ENCODE data around the gene SGIP1. TPM values are rescaled to one million over a fixed set of nuclear protein-coding genes. Genes with fewer than 3 reads are reported as not detected.
"Not testable (repeated sequence)": the region's sequence is repeated elsewhere in the genome, so short reads cannot be mapped to it uniquely, and the experiment has no call there.

The SGIP1 gene
- total RNA-seq, 1 experiment from 2014 or later = 1.6 TPM

DNA sequence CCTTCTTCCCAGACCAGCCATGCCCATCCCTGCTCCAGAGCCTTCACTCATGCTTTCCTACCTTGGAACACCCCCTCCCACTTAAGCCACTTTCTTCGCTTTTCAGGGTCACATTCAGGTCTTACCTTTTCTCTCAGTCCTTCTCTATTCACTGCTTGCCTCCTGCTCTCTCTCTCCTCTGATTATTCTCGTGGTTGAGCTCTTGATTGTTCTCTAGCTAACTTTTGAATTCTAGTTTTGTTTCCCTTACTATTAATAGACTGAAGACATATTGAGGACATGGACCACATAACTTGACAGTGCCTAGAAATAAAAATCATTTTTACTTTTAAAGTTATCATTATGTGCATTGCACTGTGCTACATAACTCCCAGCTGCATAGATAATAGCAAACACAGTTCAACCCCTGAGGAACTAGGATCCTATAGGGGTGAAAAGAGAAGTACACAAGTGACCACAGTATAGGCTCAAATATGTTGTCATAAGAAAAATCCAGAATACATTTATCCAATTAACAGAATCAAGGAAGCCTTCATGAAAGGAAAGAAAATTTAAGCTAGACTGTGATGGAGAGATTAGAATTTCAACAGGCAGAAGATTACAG lies 245.6 kb downstream of the SGIP1 start:
- TF ChIP-seq EZH2 (IDR thresholded peaks at IDR 0.05; ENCODE audit: borderline replicate concordance, low read depth, low read length, poor library complexity, severe bottlenecking) = no peak
- TF ChIP-seq, protein P1, sequence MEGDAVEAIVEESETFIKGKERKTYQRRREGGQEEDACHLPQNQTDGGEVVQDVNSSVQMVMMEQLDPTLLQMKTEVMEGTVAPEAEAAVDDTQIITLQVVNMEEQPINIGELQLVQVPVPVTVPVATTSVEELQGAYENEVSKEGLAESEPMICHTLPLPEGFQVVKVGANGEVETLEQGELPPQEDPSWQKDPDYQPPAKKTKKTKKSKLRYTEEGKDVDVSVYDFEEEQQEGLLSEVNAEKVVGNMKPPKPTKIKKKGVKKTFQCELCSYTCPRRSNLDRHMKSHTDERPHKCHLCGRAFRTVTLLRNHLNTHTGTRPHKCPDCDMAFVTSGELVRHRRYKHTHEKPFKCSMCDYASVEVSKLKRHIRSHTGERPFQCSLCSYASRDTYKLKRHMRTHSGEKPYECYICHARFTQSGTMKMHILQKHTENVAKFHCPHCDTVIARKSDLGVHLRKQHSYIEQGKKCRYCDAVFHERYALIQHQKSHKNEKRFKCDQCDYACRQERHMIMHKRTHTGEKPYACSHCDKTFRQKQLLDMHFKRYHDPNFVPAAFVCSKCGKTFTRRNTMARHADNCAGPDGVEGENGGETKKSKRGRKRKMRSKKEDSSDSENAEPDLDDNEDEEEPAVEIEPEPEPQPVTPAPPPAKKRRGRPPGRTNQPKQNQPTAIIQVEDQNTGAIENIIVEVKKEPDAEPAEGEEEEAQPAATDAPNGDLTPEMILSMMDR (conservative IDR thresholded peaks at IDR 0.05; ENCODE audit: low read depth, low read length) = no peak
- no peak for DNase-seq (ENCODE audit: low spot score)
- intact Hi-C loops (cut with micrococcal nuclease; ENCODE audit: unreplicated experiment) = no loop called here
- no TSS peak for BruUV-seq (replicated peaks)
- ChIA-PET CTCF (no interaction called here), POLR2A (ENCODE audit: low non-redundant PET) (no interaction called here)
- Histone ChIP-seq H3K4me3 (ENCODE audit: low read depth, low read length, poor library complexity, severe bottlenecking) (no peak overlapping the region), H3K4me1 (ENCODE audit: insufficient read depth, low read length, poor library complexity, severe bottlenecking) (no peaks in the 10 kb centered on the region), H3K27me3 (replicated peaks; ENCODE audit: insufficient read depth, low read depth, low read length, poor library complexity) (no peaks in the 10 kb centered on the region), H3K9me3 (ENCODE audit: low read depth, low read length, poor library complexity, severe bottlenecking) (no peaks in the 10 kb centered on the region), H3K27ac (ENCODE audit: low read depth, low read length, poor library complexity, severe bottlenecking) (no peak overlapping the region), H3K36me3 (ENCODE audit: insufficient read depth, low read length, poor library complexity, severe bottlenecking) (no peaks in the 10 kb centered on the region)

DNA sequence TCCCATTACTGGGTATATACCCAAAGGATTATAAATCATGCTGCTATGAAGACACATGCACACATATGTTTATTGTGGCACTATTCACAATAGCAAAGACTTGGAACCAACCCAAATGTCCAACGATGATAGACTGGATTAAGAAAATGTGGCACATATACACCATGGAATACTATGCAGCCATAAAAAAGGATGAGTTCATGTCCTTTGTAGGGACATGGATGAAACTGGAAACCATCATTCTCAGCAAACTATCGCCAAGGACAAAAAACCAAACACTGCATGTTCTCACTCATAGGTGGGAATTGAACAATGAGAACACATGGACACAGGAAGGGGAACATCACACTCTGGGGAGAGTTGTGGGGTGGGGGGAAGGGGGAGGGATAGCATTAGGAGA lies 251.8 kb downstream of the SGIP1 start:
- POLR2A ChIA-PET (ENCODE audit: low non-redundant PET) = not testable (repeated sequence)

DNA sequence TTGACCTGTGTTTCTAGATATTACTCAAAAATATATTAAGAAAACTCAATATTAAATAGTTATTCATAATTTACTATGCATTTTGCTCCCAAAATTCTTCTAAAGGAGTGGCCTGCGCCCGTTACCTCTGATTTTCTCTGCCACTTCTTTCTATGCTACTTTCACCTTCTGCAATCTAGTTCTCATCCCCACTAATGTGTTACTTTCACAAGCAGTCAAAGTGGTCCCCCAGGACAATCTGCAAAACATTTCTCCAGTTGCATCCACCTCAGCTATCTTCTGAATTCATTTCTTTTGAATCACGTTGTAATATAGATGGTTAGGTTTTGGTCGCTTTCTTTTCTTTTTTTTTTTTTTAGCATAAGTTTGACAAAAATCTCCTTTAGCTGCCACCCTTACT lies 253.7 kb downstream of the SGIP1 start:
- no TSS peak for BruUV-seq (replicated peaks)
- Histone ChIP-seq H3K27me3 (replicated peaks; ENCODE audit: insufficient read depth, low read depth, low read length, poor library complexity) (no peaks in the 10 kb centered on the region), H3K4me1 (ENCODE audit: insufficient read depth, low read length, poor library complexity, severe bottlenecking) (no peaks in the 10 kb centered on the region), H3K9me3 (ENCODE audit: low read depth, low read length, poor library complexity, severe bottlenecking) (no peaks in the 10 kb centered on the region), H3K36me3 (ENCODE audit: insufficient read depth, low read length, poor library complexity, severe bottlenecking) (no peaks in the 10 kb centered on the region), H3K27ac (ENCODE audit: low read depth, low read length, poor library complexity, severe bottlenecking) (no peak overlapping the region), H3K4me3 (ENCODE audit: low read depth, low read length, poor library complexity, severe bottlenecking) (no peak overlapping the region)
- POLR2A ChIA-PET (ENCODE audit: low non-redundant PET) = no interaction called here
- CTCF ChIA-PET = no interaction called here
- DNase-seq (ENCODE audit: low spot score) = no peak
- intact Hi-C loops (cut with micrococcal nuclease; ENCODE audit: unreplicated experiment) = no loop called here
- no peak for TF ChIP-seq EZH2 (IDR thresholded peaks at IDR 0.05; ENCODE audit: borderline replicate concordance, low read depth, low read length, poor library complexity, severe bottlenecking)
- TF ChIP-seq, protein P1 (conservative IDR thresholded peaks at IDR 0.05; ENCODE audit: low read depth, low read length) = no peak

More for the DNA sequence above, 251.8 kb downstream of the SGIP1 start:
- H3K27ac ChIP-seq (ENCODE audit: low read depth, low read length, poor library complexity, severe bottlenecking); BruUV-seq (replicated peaks); H3K36me3 ChIP-seq (ENCODE audit: insufficient read depth, low read length, poor library complexity, severe bottlenecking); H3K4me1 ChIP-seq (ENCODE audit: insufficient read depth, low read length, poor library complexity, severe bottlenecking); H3K4me3 ChIP-seq (ENCODE audit: low read depth, low read length, poor library complexity, severe bottlenecking); H3K9me3 ChIP-seq (ENCODE audit: low read depth, low read length, poor library complexity, severe bottlenecking); DNase-seq (ENCODE audit: low spot score); H3K27me3 ChIP-seq (replicated peaks; ENCODE audit: insufficient read depth, low read depth, low read length, poor library complexity); intact Hi-C loops (cut with micrococcal nuclease; ENCODE audit: unreplicated experiment): not testable (repeated sequence)
- CTCF ChIA-PET = interaction anchor here (0.6 kb wide), 1 partner anchor 11 kb away, joined by 4 read pairs; no protein-coding TSS in a partner anchor
